Neural crest cell (in vitro differentiated cells): Measurements from ENCODE around the gene TARS1. TPM values are rescaled to one million over a fixed set of nuclear protein-coding genes. Genes with fewer than 3 reads are reported as not detected.
"Not testable (repeated sequence)": the region's sequence is repeated elsewhere in the genome, so short reads cannot be mapped to it uniquely, and the experiment has no call there.

ENCODE experiments used
- DNase-seq: peaks from one replicate; pipeline ENCODE4 v3.0.0; 2021; ENCODE audit warnings: low read depth, mixed read lengths, low spot score
- H3K27ac Mint-ChIP-seq: one replicate; pipeline ENCODE4 v1.8.0; 2021; ENCODE audit warnings: mild to moderate bottlenecking, mixed read lengths; ENCODE audit not compliant: unreplicated experiment
- H3K27me3 Mint-ChIP-seq: 2 replicates; pipeline ENCODE4 v1.8.0; 2021; ENCODE audit warnings: low read depth, mild to moderate bottlenecking, mixed read lengths
- H3K36me3 Mint-ChIP-seq: 2 replicates; pipeline ENCODE4 v1.8.0; 2021; ENCODE audit warnings: low read depth, mild to moderate bottlenecking, mixed read lengths
- H3K4me1 Mint-ChIP-seq: 2 replicates; pipeline ENCODE4 v1.8.0; 2021; ENCODE audit warnings: mixed read lengths
- H3K4me3 Mint-ChIP-seq: one replicate; pipeline ENCODE4 v1.8.0; 2021; ENCODE audit warnings: mild to moderate bottlenecking, mixed read lengths
- H3K9me3 Mint-ChIP-seq: 2 replicates; pipeline ENCODE4 v1.8.0; 2021; ENCODE audit warnings: mixed read lengths
- total RNA-seq: library from RNA; stranded (reverse); gene quantifications from 2 replicates; pipeline ENCODE4 v1.2.1, GENCODE V29; 2021
- TF ChIP-seq, protein P1 (sequence below): fragments of 200-600 bp; sonication (generic); conservative IDR thresholded peaks from 2 replicates; pipeline ENCODE4 v1.5.0; 2021; ENCODE audit warnings: antibody characterized with exemption, mild to moderate bottlenecking

TARS1 gene
- total RNA-seq, 1 donor from 2014 or later = 211 TPM

DNA sequence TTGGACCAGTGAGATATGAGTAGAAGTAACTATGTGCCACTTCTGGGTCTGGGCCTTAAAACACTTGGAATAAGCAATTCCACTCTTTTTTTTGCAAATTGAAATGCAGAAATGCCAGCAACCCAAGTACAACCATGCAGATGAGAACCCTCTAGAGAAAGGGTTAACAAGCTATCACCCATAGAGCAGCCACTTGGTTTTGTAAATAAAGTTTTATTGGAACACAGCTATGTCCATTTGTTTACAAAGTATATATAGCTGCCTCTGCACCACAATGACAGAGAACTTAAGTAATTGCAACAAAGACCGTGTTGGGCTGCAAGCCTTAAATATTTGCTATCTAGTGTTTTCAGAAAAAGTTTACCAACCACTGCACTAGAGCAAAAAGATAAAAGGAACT lies 9.8 kb upstream of the TARS1 start:
- Mint-ChIP-seq H3K4me1 (no peaks in the 10 kb centered on the region), H3K36me3 (no peaks in the 10 kb centered on the region), H3K27ac (no peak overlapping the region), H3K9me3 (peaks cover 4% of the 10 kb centered on the region), H3K4me3 (no peak overlapping the region), H3K27me3 (no peaks in the 10 kb centered on the region)
- TF ChIP-seq, protein P1, sequence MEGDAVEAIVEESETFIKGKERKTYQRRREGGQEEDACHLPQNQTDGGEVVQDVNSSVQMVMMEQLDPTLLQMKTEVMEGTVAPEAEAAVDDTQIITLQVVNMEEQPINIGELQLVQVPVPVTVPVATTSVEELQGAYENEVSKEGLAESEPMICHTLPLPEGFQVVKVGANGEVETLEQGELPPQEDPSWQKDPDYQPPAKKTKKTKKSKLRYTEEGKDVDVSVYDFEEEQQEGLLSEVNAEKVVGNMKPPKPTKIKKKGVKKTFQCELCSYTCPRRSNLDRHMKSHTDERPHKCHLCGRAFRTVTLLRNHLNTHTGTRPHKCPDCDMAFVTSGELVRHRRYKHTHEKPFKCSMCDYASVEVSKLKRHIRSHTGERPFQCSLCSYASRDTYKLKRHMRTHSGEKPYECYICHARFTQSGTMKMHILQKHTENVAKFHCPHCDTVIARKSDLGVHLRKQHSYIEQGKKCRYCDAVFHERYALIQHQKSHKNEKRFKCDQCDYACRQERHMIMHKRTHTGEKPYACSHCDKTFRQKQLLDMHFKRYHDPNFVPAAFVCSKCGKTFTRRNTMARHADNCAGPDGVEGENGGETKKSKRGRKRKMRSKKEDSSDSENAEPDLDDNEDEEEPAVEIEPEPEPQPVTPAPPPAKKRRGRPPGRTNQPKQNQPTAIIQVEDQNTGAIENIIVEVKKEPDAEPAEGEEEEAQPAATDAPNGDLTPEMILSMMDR = no peak
- no peak for DNase-seq

DNA sequence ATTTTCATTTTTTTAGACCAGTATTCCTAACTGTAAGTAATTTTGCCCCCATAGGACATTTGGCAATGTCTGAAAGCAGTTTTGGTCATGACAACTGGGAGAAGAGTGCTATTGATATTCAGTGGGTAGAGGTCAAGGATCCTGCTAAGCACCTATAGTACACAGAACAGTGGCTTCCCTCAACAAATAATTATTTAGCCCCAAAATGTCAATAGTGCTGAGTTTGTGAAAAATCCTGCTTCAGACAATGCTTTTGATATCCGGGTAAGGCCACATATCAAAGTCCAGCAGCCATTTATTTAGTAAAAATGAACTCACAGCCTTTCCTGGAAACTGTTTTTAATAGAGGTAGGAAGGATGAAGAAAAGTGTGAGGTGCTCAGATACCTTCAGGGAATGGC lies 8.1 kb upstream of the TARS1 start:
- H3K4me3 Mint-ChIP-seq = no peak overlapping the region
- TF ChIP-seq, protein P1 = no peak
- H3K27me3 Mint-ChIP-seq = no peaks in the 10 kb centered on the region
- DNase-seq = no peak
- H3K36me3 Mint-ChIP-seq = no peaks in the 10 kb centered on the region
- no peaks in the 10 kb centered on the region for H3K4me1 Mint-ChIP-seq
- H3K27ac Mint-ChIP-seq = no peak overlapping the region
- peaks cover 4% of the 10 kb centered on the region for H3K9me3 Mint-ChIP-seq

- H3K9me3 Mint-ChIP-seq = peaks cover 3% of the 10 kb centered on the region
- TF ChIP-seq, protein P1 = no peak
- no peak overlapping the region for H3K4me3 Mint-ChIP-seq
- no peak for DNase-seq
- no peaks in the 10 kb centered on the region for H3K4me1 Mint-ChIP-seq
- no peaks in the 10 kb centered on the region for H3K27me3 Mint-ChIP-seq
- H3K27ac Mint-ChIP-seq = no peak overlapping the region
- H3K36me3 Mint-ChIP-seq = no peaks in the 10 kb centered on the region
Observed at GRCh38 chr5:33433303-33434240, 7.2 kb upstream of the TARS1 start.

DNA sequence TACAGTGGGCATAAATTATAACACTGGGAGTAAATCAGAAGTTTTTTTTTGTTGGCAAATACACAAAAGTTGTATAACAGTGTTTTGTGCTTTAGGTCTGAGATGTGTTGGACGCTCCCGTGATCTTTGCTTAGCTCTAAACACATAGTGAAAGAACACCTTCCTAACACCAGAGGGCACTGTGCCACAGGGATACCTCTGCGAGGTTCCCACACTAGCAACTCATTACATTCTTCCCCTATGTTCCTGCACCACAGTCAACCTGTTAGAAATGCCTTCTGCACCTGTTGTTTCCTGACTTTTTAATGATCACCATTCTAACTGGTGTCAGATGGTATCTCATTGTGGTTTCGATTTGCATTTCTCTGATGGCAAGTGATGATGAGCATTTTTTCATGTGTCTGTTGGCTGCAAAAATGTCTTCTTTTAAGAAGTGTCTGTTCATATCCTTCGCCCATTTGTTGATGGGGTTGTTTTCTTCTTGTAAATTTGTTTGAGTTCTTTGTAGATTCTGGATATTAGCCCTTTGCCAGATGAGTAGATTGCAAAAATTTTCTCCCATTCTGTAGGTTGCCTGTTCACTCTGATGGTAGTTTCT lies 4.8 kb upstream of the TARS1 start:
- H3K27me3 Mint-ChIP-seq, H3K9me3 Mint-ChIP-seq: not testable (repeated sequence)
- peak overlapping the region; percentile 50 for H3K4me3 Mint-ChIP-seq

GRCh38 chr5:33438996-33439395 lies 1.8 kb upstream of the TARS1 start:
- Mint-ChIP-seq H3K27me3 (no peaks in the 10 kb centered on the region), H3K36me3 (no peaks in the 10 kb centered on the region), H3K4me3 (peak overlapping the region; percentile 49), H3K9me3 (no peaks in the 10 kb centered on the region), H3K27ac (no peak overlapping the region), H3K4me1 (peaks cover 9% of the 10 kb centered on the region)
- no peak for DNase-seq
- TF ChIP-seq, protein P1 = no peak

More for the DNA sequence above, 4.8 kb upstream of the TARS1 start:
- not testable (repeated sequence) for H3K27ac Mint-ChIP-seq, H3K36me3 Mint-ChIP-seq, H3K4me1 Mint-ChIP-seq
- peak; percentile 65 for DNase-seq
- TF ChIP-seq, protein P1 = peak; percentile 88
